K562 (cell line): ENCODE results near the gene RHD. TPM values are rescaled to one million over a fixed set of nuclear protein-coding genes. Genes with fewer than 3 reads are reported as not detected.

Experiments used
- CC2D1A ChIP-seq: fragments of 450-650 bp; IDR thresholded peaks from 2 replicates; pipeline ENCODE4 v1.6.1; 2017; ENCODE audit warnings: mild to moderate bottlenecking
- DDX20 ChIP-seq: fragments of 450-650 bp; IDR thresholded peaks from 2 replicates; pipeline ENCODE4 v1.6.1; 2016; ENCODE audit warnings: missing genetic modification characterization, low read depth, mild to moderate bottlenecking, missing compliant biosample characterization, moderate library complexity
- DLX4 ChIP-seq: fragments of 250-450 bp; sonication (Bioruptor Pico); IDR thresholded peaks from 2 replicates; pipeline ENCODE4 v1.6.1; 2021; ENCODE audit warnings: mild to moderate bottlenecking
- EWSR1 ChIP-seq: fragments of 450-650 bp; IDR thresholded peaks from 2 replicates; pipeline ENCODE4 v1.6.1; 2018; ENCODE audit warnings: borderline replicate concordance, mild to moderate bottlenecking, low read depth, moderate library complexity; ENCODE audit not compliant: partially characterized antibody
- HIVEP1 ChIP-seq: fragments of 250-450 bp; sonication (Bioruptor Pico); IDR thresholded peaks from 2 replicates; pipeline ENCODE4 v1.4.0; 2020; ENCODE audit warnings: mild to moderate bottlenecking
- HNRNPLL ChIP-seq: fragments of 200-400 bp; formaldehyde crosslinking; IDR thresholded peaks from 2 replicates; pipeline ENCODE4 v1.6.1; 2017; ENCODE audit warnings: low read length, low read depth, mild to moderate bottlenecking; ENCODE audit not compliant: poor library complexity, severe bottlenecking
- MAFF ChIP-seq: IDR thresholded peaks from 2 replicates; pipeline ENCODE4 v1.6.1; 2012; ENCODE audit warnings: low read length, improper control_type of control experiment
- MEIS2 ChIP-seq: fragments of 450-650 bp; IDR thresholded peaks from 2 replicates; pipeline ENCODE4 v1.6.1; 2014; ENCODE audit warnings: mild to moderate bottlenecking; ENCODE audit not compliant: partially characterized antibody
- SREBF2 ChIP-seq: sonication (generic); formaldehyde crosslinking; IDR thresholded peaks from 2 replicates; pipeline ENCODE4 v1.4.0; 2020; ENCODE audit warnings: mild to moderate bottlenecking, missing genetic modification reagents
- TAF15 ChIP-seq: fragments of 200-400 bp; formaldehyde crosslinking; IDR thresholded peaks from 2 replicates; pipeline ENCODE4 v1.6.1; 2017; ENCODE audit warnings: mild to moderate bottlenecking, low read depth, low read length, moderate library complexity
- VEZF1 ChIP-seq: fragments of 200-800 bp; sonication (Bioruptor generic); IDR thresholded peaks from 2 replicates; pipeline ENCODE4 v1.6.1; 2017; ENCODE audit warnings: missing genetic modification characterization, missing compliant biosample characterization
- polyA plus RNA-seq, 8 experiments: library from polyadenylated mRNA; depleted of rRNA in 4 of 8; stranded (reverse) in 5 of 8; unstranded in 3 of 8; fragments of >200 nt; fragmentation: Nextera tagmentation in 2 of 8; fragmentation: Illumina TruSeq in 1 of 8; extraction: Ambion mirVana in 2 of 8; extraction: Trizol in 1 of 8; gene quantifications; 2 replicates each; pipeline versions ENCODE4 v1.2.1 to v1.2.3, GENCODE V29; 2011 to 2014; ENCODE audit warnings: inconsistent platforms in 1 of 8, missing spikeins in 1 of 8
- total RNA-seq, 7 experiments: library from RNA; depleted of rRNA in 6 of 7; stranded (reverse); fragments of >200 nt in 6 of 7; fragmentation: Illumina TruSeq in 2 of 7; extraction: Trizol in 2 of 7; gene quantifications; 2 replicates each; pipeline versions ENCODE4 v1.2.1 to v1.2.3, GENCODE V29; 2011 to 2021; ENCODE audit warnings: low replicate concordance in 1 of 7
- TF ChIP-seq, protein P1 (sequence below), 3 experiments: fragments of 200-800 bp in 1 of 3; fragments of 250-450 bp in 1 of 3; fragments of 450-650 bp in 1 of 3; sonication (Bioruptor Pico) in 1 of 3; sonication (Bioruptor generic) in 1 of 3; formaldehyde crosslinking in 1 of 3; IDR thresholded peaks; 2 replicates each; pipeline versions ENCODE4 v1.6.1 to v1.8.0; 2016 to 2022; ENCODE audit warnings: mild to moderate bottlenecking in 2 of 3, missing genetic modification characterization in 2 of 3, missing compliant biosample characterization in 1 of 3, moderate library complexity in 1 of 3
- TF ChIP-seq, protein P2 (sequence below): fragments of 450-650 bp; IDR thresholded peaks from one replicate; pipeline ENCODE4 v1.6.1; 2018; ENCODE audit warnings: mild to moderate bottlenecking, moderate library complexity; ENCODE audit not compliant: partially characterized antibody
- TF ChIP-seq, protein P3 (sequence below), 2 experiments: IDR thresholded peaks in 1 of 2; conservative IDR thresholded peaks in 1 of 2; 2 replicates each; pipeline ENCODE4 v1.6.1; 2016; ENCODE audit warnings: low read depth in 2 of 2, mild to moderate bottlenecking in 1 of 2, missing compliant biosample characterization in 1 of 2, missing genetic modification characterization in 1 of 2, moderate library complexity in 1 of 2

RHD gene
- total and polyA plus RNA-seq, 9 of the 15 experiments (the other 6 are each of a cell fraction or from before 2014, with no cell fraction given) = 8.8 to 32.4 (median 15.0) TPM

DNA sequence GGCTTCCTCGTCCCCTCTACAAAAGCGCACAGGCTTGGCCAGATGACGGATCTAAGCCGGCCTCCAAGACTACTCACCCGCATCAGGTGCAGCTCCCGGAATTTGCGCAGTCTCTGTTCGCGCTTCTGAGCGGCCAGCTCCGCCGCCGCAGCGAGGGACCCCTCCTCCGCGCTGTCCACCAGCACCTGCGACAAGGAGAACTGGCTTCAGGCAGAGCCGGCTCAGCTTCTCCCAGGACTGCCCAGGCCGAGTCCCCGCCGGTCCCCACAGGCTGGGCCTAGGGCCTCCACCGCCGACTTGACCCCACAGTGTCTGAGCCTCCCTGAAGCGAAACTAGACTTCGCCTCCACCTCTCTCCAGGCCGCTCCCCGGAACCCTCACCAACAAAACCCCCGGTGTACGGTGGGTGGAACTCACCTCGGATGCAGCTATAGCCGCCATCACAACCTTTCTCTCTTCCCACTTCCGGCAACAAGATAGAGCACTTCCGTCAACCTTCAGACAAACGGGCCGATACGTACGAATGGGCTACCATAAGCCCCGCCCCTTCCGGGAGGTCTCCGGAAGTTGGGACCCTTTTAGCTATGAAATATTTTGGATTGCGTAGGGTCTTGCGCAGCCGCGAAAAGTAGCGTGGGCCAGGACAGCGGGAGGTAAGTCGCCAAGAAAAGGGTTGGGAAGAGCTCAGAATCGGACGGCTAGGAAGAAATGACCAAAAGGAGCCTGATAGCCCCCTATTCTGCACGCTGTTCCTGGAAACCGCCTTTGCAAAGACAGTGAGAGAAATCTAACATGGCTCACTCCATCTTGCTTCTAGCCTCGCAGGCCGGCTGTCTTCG, 40.1 kb upstream of the RHD start, which contains the start of gene SYF2 (continued):
- TF ChIP-seq, protein P1, sequence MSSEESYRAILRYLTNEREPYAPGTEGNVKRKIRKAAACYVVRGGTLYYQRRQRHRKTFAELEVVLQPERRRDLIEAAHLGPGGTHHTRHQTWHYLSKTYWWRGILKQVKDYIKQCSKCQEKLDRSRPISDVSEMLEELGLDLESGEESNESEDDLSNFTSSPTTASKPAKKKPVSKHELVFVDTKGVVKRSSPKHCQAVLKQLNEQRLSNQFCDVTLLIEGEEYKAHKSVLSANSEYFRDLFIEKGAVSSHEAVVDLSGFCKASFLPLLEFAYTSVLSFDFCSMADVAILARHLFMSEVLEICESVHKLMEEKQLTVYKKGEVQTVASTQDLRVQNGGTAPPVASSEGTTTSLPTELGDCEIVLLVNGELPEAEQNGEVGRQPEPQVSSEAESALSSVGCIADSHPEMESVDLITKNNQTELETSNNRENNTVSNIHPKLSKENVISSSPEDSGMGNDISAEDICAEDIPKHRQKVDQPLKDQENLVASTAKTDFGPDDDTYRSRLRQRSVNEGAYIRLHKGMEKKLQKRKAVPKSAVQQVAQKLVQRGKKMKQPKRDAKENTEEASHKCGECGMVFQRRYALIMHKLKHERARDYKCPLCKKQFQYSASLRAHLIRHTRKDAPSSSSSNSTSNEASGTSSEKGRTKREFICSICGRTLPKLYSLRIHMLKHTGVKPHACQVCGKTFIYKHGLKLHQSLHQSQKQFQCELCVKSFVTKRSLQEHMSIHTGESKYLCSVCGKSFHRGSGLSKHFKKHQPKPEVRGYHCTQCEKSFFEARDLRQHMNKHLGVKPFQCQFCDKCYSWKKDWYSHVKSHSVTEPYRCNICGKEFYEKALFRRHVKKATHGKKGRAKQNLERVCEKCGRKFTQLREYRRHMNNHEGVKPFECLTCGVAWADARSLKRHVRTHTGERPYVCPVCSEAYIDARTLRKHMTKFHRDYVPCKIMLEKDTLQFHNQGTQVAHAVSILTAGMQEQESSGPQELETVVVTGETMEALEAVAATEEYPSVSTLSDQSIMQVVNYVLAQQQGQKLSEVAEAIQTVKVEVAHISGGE (CRISPR knock-in tag; IDR thresholded peaks at IDR 0.05) = peak in 1 of 3 experiments; percentile 85; a peak in 2 of 6 replicates
- TF ChIP-seq MAFF (0 out of 2 replicates have a peak, but pooled peaks have one; percentile 11), DDX20 (no peak; the same call in 1 of the 2 replicates), TAF15 (no peak), DLX4 (CRISPR knock-in tag) (no peak), EWSR1 (no peak), CC2D1A (no peak), HNRNPLL (peak; percentile 98), SREBF2 (CRISPR knock-in tag) (no peak), HIVEP1 (CRISPR knock-in tag) (0 out of 2 replicates have a peak, but pooled peaks have one; percentile 26), VEZF1 (CRISPR knock-in tag) (no peak), MEIS2 (peak; percentile 87)
- TF ChIP-seq, protein P2, sequence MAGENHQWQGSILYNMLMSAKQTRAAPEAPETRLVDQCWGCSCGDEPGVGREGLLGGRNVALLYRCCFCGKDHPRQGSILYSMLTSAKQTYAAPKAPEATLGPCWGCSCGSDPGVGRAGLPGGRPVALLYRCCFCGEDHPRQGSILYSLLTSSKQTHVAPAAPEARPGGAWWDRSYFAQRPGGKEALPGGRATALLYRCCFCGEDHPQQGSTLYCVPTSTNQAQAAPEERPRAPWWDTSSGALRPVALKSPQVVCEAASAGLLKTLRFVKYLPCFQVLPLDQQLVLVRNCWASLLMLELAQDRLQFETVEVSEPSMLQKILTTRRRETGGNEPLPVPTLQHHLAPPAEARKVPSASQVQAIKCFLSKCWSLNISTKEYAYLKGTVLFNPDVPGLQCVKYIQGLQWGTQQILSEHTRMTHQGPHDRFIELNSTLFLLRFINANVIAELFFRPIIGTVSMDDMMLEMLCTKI = no peak
- TF ChIP-seq, protein P3, sequence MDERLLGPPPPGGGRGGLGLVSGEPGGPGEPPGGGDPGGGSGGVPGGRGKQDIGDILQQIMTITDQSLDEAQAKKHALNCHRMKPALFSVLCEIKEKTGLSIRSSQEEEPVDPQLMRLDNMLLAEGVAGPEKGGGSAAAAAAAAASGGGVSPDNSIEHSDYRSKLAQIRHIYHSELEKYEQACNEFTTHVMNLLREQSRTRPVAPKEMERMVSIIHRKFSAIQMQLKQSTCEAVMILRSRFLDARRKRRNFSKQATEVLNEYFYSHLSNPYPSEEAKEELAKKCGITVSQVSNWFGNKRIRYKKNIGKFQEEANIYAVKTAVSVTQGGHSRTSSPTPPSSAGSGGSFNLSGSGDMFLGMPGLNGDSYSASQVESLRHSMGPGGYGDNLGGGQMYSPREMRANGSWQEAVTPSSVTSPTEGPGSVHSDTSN (CRISPR knock-in tag; IDR thresholded peaks at IDR 0.05; ENCODE audit: low read depth) = no peak
- TF ChIP-seq, protein P3 (tag; conservative IDR thresholded peaks at IDR 0.05; ENCODE audit: low read depth) = peak; percentile 76
